Myocyte (in vitro differentiated cells): ENCODE results near the gene GOLGA1. TPM values are rescaled to one million over a fixed set of nuclear protein-coding genes. Genes with fewer than 3 reads are reported as not detected.
"Not testable (repeated sequence)": the region's sequence is repeated elsewhere in the genome, so short reads cannot be mapped to it uniquely, and the experiment has no call there.

ENCODE experiments used
- DNase-seq: peaks from one replicate; pipeline ENCODE4 v3.0.0-alpha.2; 2012; ENCODE audit warnings: low read depth
- total RNA-seq: library from RNA; depleted of rRNA; stranded (reverse); fragments of >200 nt; gene quantifications from 2 replicates; pipeline ENCODE4 v1.2.3, GENCODE V29; 2014

The GOLGA1 gene
- total RNA-seq, 1 donor from 2014 or later: 17.3 TPM

GRCh38 chr9:124941679-124942561, 1.0 kb upstream of the GOLGA1 start:
- peak; percentile 54 for DNase-seq

GRCh38 chr9:124940521-124940893, 376 bp downstream of the GOLGA1 start:
- DNase-seq: no peak

DNA sequence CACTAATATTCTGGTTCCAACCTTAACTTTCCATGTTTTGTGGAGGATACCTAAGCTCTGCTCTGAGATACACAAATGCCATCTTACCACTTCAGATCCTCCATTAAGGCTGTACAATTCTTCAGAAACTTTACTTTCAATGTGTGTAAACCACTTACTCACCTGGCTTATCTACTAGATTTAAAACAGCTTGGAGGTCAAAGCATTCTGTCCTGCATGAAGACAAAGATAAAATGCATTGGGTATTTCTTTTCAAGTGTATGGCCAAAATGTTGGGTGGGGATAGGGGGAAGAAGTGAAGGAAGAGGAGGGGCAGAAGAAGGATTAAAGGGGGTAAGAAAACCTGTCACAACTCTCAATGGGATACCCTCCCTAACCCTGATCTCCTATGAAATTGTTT, 939 bp downstream of the GOLGA1 start:
- no peak for DNase-seq

DNA sequence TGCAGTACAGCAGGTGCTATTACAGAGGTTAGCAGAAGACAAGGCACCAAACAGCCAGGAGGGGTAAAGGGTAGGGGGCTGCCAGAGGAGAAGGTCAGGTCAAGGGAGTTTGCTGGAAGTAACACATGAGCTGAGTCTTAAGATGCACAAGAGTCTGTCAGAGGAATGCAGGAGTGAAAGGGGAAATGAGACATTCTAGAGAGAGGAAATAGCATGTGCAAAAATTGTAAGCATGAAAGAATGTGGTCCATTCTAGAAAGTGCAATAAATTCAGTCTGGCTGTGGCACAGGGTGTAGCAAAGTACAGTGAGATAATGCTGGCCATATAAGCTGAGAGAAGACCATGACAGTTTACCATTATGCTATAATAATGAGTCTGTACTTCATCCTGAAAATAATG, 6.6 kb downstream of the GOLGA1 start:
- DNase-seq: no peak

DNA sequence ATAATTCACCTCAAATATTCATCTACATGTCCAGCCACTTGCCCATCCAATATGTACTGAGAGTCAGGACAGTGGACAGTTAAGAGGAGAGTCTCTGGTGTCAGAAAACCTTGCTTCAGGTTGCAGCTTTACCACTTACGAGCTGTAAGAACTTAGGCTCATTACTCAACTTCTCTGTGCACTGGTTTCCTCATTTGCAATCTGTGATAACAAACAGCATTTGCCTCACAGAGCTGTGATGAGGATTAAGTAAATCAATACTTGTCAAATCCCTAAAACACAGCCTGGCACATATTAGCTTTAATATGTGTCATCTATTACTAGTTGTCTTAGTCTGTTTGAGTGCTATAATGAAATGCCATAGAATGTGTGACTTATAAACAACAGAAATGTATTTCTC, 8.6 kb downstream of the GOLGA1 start:
- DNase-seq: no peak

DNA sequence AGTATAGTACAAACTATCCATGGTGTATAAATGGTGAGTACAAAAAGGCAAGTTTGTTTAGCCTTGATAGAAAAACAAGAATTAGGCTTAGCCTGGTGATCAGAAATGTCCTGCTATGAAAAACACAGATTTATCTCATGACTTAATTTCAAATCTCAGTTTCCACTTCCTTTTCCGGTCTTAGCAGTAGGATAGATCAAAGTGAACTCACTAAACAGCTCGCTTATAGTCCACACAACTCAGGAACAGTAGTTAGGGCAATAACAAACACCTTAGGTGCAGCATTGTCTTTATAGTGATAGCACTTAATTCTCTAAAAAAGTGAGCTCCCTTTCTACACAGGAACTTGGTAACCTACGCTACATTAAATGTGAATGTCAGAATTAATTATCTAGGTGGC, 11.4 kb downstream of the GOLGA1 start:
- DNase-seq: no peak

GRCh38 chr9:124928116-124928515, 12.8 kb downstream of the GOLGA1 start:
- DNase-seq: no peak

DNA sequence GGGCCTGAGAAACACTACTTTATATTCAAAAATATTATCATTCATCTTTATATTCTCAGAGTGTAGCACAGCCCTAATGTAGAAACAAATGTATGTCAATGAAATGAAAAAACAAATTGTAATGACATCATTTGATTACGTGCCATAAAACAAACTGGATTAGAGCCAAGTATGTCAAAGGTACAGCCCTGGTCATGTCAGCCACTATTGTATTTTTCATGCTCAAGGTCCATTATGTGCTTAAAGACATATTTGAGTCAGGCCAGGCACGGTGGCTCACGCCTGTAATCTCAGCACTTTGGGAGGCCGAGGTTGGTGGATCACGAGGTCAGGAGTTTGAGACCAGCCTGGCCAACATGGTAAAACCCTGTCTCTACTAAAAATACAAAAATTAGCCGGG, 20.5 kb downstream of the GOLGA1 start:
- DNase-seq: not testable (repeated sequence)

DNA sequence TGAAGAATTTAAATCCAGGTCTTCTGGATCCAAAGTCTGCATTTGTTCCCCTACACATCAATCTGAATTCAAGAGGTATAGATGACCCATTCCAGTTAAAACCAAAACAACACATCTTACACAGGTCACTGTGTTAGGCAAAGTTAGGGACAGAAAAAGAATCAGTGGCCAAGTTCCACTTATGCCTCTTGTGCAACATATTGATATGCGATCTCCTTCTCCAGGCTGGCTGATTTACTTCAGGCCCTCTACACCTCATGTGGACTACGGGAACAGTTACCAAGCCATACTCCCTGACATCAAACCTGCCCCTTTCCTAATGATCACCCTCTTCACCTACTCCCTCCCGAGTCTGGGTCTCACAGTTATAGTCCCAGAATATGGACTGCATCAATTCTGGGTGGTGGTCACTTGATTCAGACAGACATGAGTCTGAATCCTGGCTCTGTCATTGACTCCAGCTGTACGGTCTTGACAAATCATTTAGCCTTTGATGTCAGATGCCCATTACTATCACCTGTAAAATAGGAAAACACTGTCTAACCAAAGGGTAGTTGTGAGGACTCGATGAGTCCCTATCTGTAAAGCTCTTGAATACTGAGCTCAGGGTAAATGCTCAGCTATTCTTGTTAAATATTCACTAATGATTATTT, 26.0 kb downstream of the GOLGA1 start:
- DNase-seq: no peak

GRCh38 chr9:124913378-124913777, 27.5 kb downstream of the GOLGA1 start:
- DNase-seq: no peak

- no peak for DNase-seq
Observed at GRCh38 chr9:124911766-124912165, 29.1 kb downstream of the GOLGA1 start.

DNA sequence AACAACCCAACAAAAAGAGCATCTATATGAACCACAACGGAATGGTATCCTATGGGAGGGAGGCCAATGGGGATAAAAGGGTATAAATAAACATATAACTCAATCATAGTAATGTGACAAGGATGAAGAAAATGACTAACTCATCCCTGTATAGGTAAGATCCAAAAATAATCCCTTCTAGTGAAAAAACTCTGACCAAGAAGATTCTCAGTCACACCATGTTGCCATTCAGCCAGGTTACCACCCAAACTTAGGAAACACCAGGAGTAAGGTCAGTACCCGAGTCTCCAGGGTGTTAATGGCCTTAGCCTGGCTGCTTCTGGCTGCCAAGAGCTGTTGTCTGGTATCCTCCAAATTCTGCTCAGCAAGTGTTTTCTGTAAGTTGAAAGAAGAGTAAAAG, 32.8 kb downstream of the GOLGA1 start:
- no peak for DNase-seq

- no peak for DNase-seq
Observed at GRCh38 chr9:124906966-124907365, 33.9 kb downstream of the GOLGA1 start.

- no peak for DNase-seq
Observed at GRCh38 chr9:124899845-124900244, 41.0 kb downstream of the GOLGA1 start.

DNA sequence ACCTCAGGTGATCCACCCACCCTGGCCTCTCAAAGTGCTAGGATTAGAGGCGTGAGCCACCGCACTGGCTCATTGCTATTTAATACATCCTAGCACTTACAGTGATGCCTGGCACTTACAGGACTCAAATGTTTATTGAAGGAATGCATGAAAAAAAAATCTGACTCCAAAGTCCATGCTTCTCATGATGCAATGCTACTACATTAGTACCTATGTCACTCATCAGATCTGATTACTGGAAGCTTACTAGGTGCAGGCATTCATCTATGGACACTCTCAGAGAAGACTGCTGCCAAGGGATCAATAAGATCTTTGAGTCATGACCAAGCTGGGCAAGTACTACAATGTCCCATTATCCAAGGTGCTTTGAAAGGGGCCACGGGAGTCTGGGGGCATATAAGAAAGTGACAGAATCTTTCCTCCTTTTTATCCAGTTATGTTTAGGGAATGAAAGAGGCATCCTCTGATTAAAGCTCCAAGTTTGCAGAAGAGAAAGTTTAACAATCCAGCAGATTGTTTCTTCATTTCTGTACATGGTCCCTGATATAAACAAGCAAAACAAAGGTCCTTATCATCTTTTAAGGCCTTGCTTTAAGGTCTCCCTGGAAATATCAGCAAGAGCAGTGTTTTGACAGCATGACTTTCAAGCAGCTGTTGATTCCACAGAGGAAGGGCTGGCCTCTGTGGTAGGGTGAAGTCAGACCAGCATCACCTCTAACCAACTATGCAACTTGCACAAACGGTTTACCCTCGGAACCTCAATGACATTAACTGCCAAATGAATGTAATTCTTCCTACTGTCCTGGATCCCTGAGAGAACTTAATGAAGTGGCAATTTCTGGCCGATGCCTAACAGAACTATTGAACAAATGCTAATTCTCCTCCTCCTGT, 43.1 kb downstream of the GOLGA1 start:
- peak; percentile 80 for DNase-seq

DNA sequence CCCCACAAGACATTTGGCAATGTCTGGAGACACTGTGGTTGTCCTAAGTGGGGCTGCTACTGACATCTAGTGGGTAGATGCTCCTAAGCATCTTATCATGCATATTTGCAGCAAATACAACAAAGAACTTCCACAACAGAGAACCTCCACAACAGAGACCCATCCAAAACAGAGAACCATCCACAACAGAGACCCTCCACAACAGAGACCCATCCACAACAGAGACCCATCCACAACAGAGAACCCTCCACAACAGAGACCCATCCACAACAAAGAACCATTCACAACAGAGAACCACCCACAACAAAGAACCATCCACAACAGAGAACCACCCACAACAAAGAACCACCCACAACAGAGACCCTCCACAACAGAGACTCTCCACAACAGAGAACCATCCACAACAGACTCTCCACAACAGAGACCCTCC, 46.1 kb downstream of the GOLGA1 start:
- DNase-seq: peak; percentile 53

GRCh38 chr9:124894035-124894740, 46.7 kb downstream of the GOLGA1 start:
- DNase-seq: no peak

GRCh38 chr9:124890179-124890578, 50.7 kb downstream of the GOLGA1 start:
- no peak for DNase-seq

GRCh38 chr9:124889006-124889405, 51.9 kb downstream of the GOLGA1 start:
- DNase-seq: no peak

DNA sequence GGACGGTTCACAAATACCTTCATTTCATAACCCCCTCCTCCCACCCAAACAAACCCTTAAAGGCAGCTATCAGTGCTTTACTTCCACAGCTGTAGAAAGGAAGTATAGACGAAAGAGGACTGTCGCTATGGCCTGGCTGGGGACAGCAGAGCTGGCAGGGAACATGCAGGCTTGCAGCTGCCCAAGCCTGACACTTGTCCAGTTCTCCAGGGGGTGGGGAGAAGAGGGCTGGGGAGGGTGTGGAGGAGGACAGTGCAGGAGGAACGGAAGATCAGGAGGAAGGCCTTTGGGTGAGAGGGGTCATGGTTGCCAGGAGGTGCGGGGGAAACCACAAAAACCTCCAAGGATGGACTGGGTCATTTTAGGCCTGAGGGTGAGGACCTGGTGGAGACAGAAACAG, 53.1 kb downstream of the GOLGA1 start:
- DNase-seq: peak; percentile 45

- no peak for DNase-seq
Observed at GRCh38 chr9:124886866-124887492, 53.9 kb downstream of the GOLGA1 start.
